ENCODE results near the gene JUN.

The JUN gene

GRCh38 chr1:58815069-58815685, 31.3 kb upstream of the JUN start (continued):
- TF ChIP-seq ZSCAN5A (tag by site-specific recombination; IDR thresholded peaks at IDR 0.05), result no peak
- no peak for TF ChIP-seq ZNF155 (tag by site-specific recombination; IDR thresholded peaks at IDR 0.05)
- no peak for TF ChIP-seq YY2 (tag by site-specific recombination; IDR thresholded peaks at IDR 0.05)
- TF ChIP-seq ZSCAN4 (tag by site-specific recombination; IDR thresholded peaks at IDR 0.05), result no peak
- TF ChIP-seq ZNF658 (tag by site-specific recombination; IDR thresholded peaks at IDR 0.05), result no peak
- peak; percentile 59; the same call in 1 of the 2 replicates for TF ChIP-seq ZNF394 (tag by site-specific recombination; IDR thresholded peaks at IDR 0.05; ENCODE audit: borderline replicate concordance)
- TF ChIP-seq ZNF544 (tag by site-specific recombination; IDR thresholded peaks at IDR 0.05), result no peak
- no peak for TF ChIP-seq GFI1B (tag by site-specific recombination; IDR thresholded peaks at IDR 0.05)
- TF ChIP-seq PRDM1 (tag by site-specific recombination; IDR thresholded peaks at IDR 0.05), result no peak
- TF ChIP-seq ZNF707 (tag by site-specific recombination; IDR thresholded peaks at IDR 0.05), result no peak
- TF ChIP-seq ZNF423 (tag by site-specific recombination; IDR thresholded peaks at IDR 0.05), result no peak
- peak; percentile 30; the same call in 1 of the 2 replicates for TF ChIP-seq ZNF660 (tag by site-specific recombination; IDR thresholded peaks at IDR 0.05)
- TF ChIP-seq ZBTB20 (tag by site-specific recombination; IDR thresholded peaks at IDR 0.05), result peak; percentile 83
- no peak for TF ChIP-seq ZSCAN18 (tag by site-specific recombination; IDR thresholded peaks at IDR 0.05)
- TF ChIP-seq ZNF843 (tag by site-specific recombination; IDR thresholded peaks at IDR 0.05), result no peak
- TF ChIP-seq ZNF521 (tag by site-specific recombination; IDR thresholded peaks at IDR 0.05), result no peak
- no peak for TF ChIP-seq ZNF311 (tag by site-specific recombination; IDR thresholded peaks at IDR 0.05; ENCODE audit: borderline replicate concordance)
- no peak for TF ChIP-seq ZNF341 (tag by site-specific recombination; IDR thresholded peaks at IDR 0.05; ENCODE audit: low read depth)
- TF ChIP-seq ZNF426 (tag by site-specific recombination; IDR thresholded peaks at IDR 0.05), result no peak
- no peak for TF ChIP-seq TRIM28 (IDR thresholded peaks at IDR 0.05; ENCODE audit: borderline replicate concordance, low read length)
- TF ChIP-seq ZNF549 (tag by site-specific recombination; IDR thresholded peaks at IDR 0.05), result no peak
- no peak for TF ChIP-seq ZNF416 (tag by site-specific recombination; IDR thresholded peaks at IDR 0.05)
- TF ChIP-seq, protein P1, sequence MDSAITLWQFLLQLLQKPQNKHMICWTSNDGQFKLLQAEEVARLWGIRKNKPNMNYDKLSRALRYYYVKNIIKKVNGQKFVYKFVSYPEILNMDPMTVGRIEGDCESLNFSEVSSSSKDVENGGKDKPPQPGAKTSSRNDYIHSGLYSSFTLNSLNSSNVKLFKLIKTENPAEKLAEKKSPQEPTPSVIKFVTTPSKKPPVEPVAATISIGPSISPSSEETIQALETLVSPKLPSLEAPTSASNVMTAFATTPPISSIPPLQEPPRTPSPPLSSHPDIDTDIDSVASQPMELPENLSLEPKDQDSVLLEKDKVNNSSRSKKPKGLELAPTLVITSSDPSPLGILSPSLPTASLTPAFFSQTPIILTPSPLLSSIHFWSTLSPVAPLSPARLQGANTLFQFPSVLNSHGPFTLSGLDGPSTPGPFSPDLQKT (IDR thresholded peaks at IDR 0.05; ENCODE audit: borderline replicate concordance, low read depth, low read length), result no peak
- no peak for TF ChIP-seq ZNF302 (tag by site-specific recombination; IDR thresholded peaks at IDR 0.05; ENCODE audit: low read depth)
- no peak for TF ChIP-seq ZNF184 (tag by site-specific recombination; IDR thresholded peaks at IDR 0.05)
- peak; percentile 16; the same call in 1 of the 2 replicates for TF ChIP-seq ZNF629 (tag by site-specific recombination; IDR thresholded peaks at IDR 0.05)
- TF ChIP-seq PATZ1 (tag by site-specific recombination; IDR thresholded peaks at IDR 0.05), result peak; percentile 62
- TF ChIP-seq, protein P2, sequence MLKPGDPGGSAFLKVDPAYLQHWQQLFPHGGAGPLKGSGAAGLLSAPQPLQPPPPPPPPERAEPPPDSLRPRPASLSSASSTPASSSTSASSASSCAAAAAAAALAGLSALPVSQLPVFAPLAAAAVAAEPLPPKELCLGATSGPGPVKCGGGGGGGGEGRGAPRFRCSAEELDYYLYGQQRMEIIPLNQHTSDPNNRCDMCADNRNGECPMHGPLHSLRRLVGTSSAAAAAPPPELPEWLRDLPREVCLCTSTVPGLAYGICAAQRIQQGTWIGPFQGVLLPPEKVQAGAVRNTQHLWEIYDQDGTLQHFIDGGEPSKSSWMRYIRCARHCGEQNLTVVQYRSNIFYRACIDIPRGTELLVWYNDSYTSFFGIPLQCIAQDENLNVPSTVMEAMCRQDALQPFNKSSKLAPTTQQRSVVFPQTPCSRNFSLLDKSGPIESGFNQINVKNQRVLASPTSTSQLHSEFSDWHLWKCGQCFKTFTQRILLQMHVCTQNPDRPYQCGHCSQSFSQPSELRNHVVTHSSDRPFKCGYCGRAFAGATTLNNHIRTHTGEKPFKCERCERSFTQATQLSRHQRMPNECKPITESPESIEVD (tag by site-specific recombination; IDR thresholded peaks at IDR 0.05), result no peak
- no peak for TF ChIP-seq ZNF626 (tag by site-specific recombination; IDR thresholded peaks at IDR 0.05)
- TF ChIP-seq SALL2 (tag by site-specific recombination; IDR thresholded peaks at IDR 0.05; ENCODE audit: borderline replicate concordance), result no peak
- TF ChIP-seq, protein P3, sequence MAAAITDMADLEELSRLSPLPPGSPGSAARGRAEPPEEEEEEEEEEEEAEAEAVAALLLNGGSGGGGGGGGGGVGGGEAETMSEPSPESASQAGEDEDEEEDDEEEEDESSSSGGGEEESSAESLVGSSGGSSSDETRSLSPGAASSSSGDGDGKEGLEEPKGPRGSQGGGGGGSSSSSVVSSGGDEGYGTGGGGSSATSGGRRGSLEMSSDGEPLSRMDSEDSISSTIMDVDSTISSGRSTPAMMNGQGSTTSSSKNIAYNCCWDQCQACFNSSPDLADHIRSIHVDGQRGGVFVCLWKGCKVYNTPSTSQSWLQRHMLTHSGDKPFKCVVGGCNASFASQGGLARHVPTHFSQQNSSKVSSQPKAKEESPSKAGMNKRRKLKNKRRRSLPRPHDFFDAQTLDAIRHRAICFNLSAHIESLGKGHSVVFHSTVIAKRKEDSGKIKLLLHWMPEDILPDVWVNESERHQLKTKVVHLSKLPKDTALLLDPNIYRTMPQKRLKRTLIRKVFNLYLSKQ (tag by site-specific recombination; IDR thresholded peaks at IDR 0.05; ENCODE audit: borderline replicate concordance), result no peak
